Calu3 (cell line): ENCODE data around the gene TMEM266. TPM values are rescaled to one million over a fixed set of nuclear protein-coding genes. Genes with fewer than 3 reads are reported as not detected.

Experiments
- BruUV-seq: library from RNA; stranded (reverse); fragments of 400-500 nt; replicated peaks from 2 replicates; lab custom pipeline; 2021; lab: Mats Ljungman, UMichigan
- CTCF ChIA-PET: fragments of 300-600 bp; sonication (Branson Sonifier 250); formaldehyde crosslinking; loops from one replicate; lab custom pipeline; 2022; ENCODE audit warnings: antibody characterized with exemption; lab: Charles Lee
- DNase-seq: peaks from one replicate; pipeline ENCODE4 v3.0.0; 2022
- H3K27ac Mint-ChIP-seq: one replicate; pipeline ENCODE4 v1.8.0; 2022; ENCODE audit warnings: mixed read lengths; ENCODE audit not compliant: unreplicated experiment
- H3K27me3 Mint-ChIP-seq: one replicate; pipeline ENCODE4 v1.8.0; 2022; ENCODE audit warnings: mixed read lengths; ENCODE audit not compliant: unreplicated experiment
- H3K36me3 Mint-ChIP-seq: one replicate; pipeline ENCODE4 v1.8.0; 2022; ENCODE audit warnings: mild to moderate bottlenecking, moderate library complexity, mixed read lengths; ENCODE audit not compliant: insufficient read depth, unreplicated experiment
- H3K4me1 Mint-ChIP-seq: one replicate; pipeline ENCODE4 v1.8.0; 2022; ENCODE audit warnings: mild to moderate bottlenecking, low read depth, mixed read lengths; ENCODE audit not compliant: unreplicated experiment
- H3K4me3 Mint-ChIP-seq: one replicate; pipeline ENCODE4 v1.8.0; 2022; ENCODE audit warnings: mild to moderate bottlenecking, low read depth, moderate library complexity, mixed read lengths; ENCODE audit not compliant: unreplicated experiment
- H3K9me3 Mint-ChIP-seq: one replicate; pipeline ENCODE4 v1.8.0; 2022; ENCODE audit warnings: low read depth, mixed read lengths; ENCODE audit not compliant: unreplicated experiment
- CTCF ChIP-seq: fragments of 200-600 bp; IDR thresholded peaks from one replicate; pipeline ENCODE4 v1.8.0; 2022; ENCODE audit warnings: antibody characterized with exemption; ENCODE audit not compliant: unreplicated experiment
- intact Hi-C: fragments of 100-400 bp; cut with micrococcal nuclease; formaldehyde crosslinking; loops from one replicate; pipeline ENCODE4 v1.10.0; 2022; ENCODE audit not compliant: unreplicated experiment
- total RNA-seq: library from RNA; stranded (reverse); gene quantifications from 2 replicates; pipeline ENCODE4 v1.2.3, GENCODE V29; 2022

Gene TMEM266
- total RNA-seq, 1 experiment from 2014 or later = not detected

GRCh38 chr15:76164602-76165001 is 104.8 kb downstream of the TMEM266 start:
- TF ChIP-seq CTCF = no peak
- no peaks in the 10 kb centered on the region for H3K9me3 Mint-ChIP-seq
- no peaks in the 10 kb centered on the region for H3K4me1 Mint-ChIP-seq
- no peak overlapping the region for H3K27ac Mint-ChIP-seq
- peaks cover 72% of the 10 kb centered on the region for H3K27me3 Mint-ChIP-seq
- CTCF ChIA-PET = interaction anchor here (0.6 kb wide), 1 partner anchor 633 kb away, joined by 4 read pairs; no protein-coding TSS in a partner anchor
- intact Hi-C loops = no loop called here
- no TSS peak for BruUV-seq
- DNase-seq = no peak
- H3K4me3 Mint-ChIP-seq = no peak overlapping the region
- no peaks in the 10 kb centered on the region for H3K36me3 Mint-ChIP-seq

GRCh38 chr15:76165951-76166350 is 106.2 kb downstream of the TMEM266 start:
- CTCF ChIA-PET = no interaction called here

DNA sequence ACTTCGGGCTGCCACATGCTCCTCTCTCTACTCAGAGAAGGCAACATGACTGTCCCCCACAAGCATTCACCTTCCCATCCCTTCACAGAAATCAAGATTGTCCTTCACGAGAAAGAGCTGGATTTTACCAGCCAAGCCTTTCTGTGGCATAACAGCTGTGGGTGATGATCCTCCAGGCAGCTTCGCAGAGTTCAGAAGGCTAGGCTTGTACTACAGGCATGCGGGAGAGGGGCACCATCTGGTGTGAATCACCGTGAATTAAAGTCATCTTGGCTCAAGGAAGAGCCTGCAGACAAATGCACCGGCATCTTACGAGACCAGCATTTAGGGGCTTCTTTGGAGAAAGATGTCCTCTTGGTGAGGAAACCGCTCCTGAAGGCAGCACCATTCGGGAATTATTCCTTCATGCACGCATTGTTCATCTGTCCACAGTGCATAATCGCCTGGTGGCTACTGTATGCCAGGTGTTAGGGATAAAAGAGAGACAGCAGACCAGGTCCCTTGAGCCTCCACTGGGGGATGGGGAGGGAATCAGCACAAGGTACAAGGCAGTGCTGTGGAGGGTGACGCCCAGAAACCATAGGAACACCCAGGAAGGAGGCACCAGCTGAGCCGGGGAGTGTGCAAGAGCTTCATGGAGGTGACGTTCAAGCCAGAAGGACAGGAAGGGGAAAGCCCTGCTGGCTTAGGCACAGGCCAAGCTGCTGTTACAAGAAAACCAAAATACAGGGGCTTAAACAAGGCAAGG is 108.6 kb downstream of the TMEM266 start:
- no peak for TF ChIP-seq CTCF
- Mint-ChIP-seq H3K36me3 (no peaks in the 10 kb centered on the region), H3K27me3 (peaks cover 55% of the 10 kb centered on the region), H3K4me3 (no peak overlapping the region), H3K27ac (no peak overlapping the region), H3K9me3 (no peaks in the 10 kb centered on the region), H3K4me1 (no peaks in the 10 kb centered on the region)
- BruUV-seq = no TSS peak
- CTCF ChIA-PET = no interaction called here
- no peak for DNase-seq
- intact Hi-C loops = no loop called here

More at GRCh38 chr15:76165951-76166350, 106.2 kb downstream of the TMEM266 start:
- no peak overlapping the region for H3K4me3 Mint-ChIP-seq
- no peak for TF ChIP-seq CTCF
- peaks cover 60% of the 10 kb centered on the region for H3K27me3 Mint-ChIP-seq
- intact Hi-C loops = no loop called here
- no peak for DNase-seq
- H3K9me3 Mint-ChIP-seq = no peaks in the 10 kb centered on the region
- no TSS peak for BruUV-seq
- H3K4me1 Mint-ChIP-seq = no peaks in the 10 kb centered on the region
- H3K36me3 Mint-ChIP-seq = no peaks in the 10 kb centered on the region
- no peak overlapping the region for H3K27ac Mint-ChIP-seq

GRCh38 chr15:76169018-76169417 is 109.2 kb downstream of the TMEM266 start:
- Mint-ChIP-seq H3K27me3 (peaks cover 58% of the 10 kb centered on the region), H3K9me3 (no peaks in the 10 kb centered on the region), H3K36me3 (no peaks in the 10 kb centered on the region), H3K4me1 (no peaks in the 10 kb centered on the region), H3K27ac (no peak overlapping the region), H3K4me3 (no peak overlapping the region)
- no peak for TF ChIP-seq CTCF
- no peak for DNase-seq
- CTCF ChIA-PET = no interaction called here
- intact Hi-C loops = no loop called here
- no TSS peak for BruUV-seq
